Right lung (tissue), 5 donors: Measurements from ENCODE around the gene DYRK1A. TPM values are rescaled to one million over a fixed set of nuclear protein-coding genes. Genes with fewer than 3 reads are reported as not detected.

Source experiments
- DNase-seq, 2 donors: peaks; one replicate each; pipeline ENCODE4 v3.0.0-alpha.2; 2013
- polyA plus RNA-seq, 5 donors: library from polyadenylated mRNA; unstranded; fragments of 120-200 nt; gene quantifications; one replicate each; pipeline versions ENCODE4 v1.2.1 to v1.2.3, GENCODE V29; 2013; ENCODE audit warnings: inconsistent platforms in 1 of 5, low replicate concordance in 1 of 5; ENCODE audit not compliant: insufficient read length in 5 of 5, insufficient read depth in 1 of 5

The DYRK1A gene
- polyA plus RNA-seq, 5 donors, result 48.4 to 70.4 (median 67.2) TPM

DNA sequence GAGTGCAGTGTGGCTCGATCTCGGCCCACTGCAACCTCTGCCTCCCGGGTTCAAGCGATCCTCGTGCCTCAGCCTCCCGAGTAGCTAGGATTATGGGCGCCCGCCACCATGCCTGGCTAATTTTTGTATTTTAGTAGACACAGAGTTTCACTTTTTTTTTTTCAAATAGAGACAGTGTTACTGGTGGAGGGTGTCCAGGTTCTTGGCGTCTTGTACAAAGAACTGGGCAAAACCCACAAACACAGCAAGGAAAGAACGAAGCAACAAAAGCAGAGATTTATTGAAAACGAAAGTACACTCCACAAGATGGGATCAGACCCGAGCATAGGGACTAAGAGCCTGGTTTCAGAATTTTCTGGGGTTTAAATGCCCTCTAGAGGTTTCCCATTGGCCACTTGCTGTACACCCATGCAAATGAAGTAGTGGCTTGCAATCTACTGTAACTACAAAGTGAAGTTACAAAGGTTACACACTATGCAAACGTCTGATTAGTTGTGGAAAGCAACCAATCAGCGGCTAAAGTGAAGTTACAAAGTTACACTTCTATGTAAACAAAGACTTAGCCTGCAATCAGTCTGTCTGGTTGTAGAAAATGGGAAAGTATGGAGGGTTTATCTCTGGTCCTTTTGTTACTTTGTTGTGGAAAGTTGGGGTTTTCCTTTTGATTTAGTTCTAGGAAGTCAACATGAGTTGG lies 199.1 kb downstream of the DYRK1A start:
- no peak for DNase-seq

DNA sequence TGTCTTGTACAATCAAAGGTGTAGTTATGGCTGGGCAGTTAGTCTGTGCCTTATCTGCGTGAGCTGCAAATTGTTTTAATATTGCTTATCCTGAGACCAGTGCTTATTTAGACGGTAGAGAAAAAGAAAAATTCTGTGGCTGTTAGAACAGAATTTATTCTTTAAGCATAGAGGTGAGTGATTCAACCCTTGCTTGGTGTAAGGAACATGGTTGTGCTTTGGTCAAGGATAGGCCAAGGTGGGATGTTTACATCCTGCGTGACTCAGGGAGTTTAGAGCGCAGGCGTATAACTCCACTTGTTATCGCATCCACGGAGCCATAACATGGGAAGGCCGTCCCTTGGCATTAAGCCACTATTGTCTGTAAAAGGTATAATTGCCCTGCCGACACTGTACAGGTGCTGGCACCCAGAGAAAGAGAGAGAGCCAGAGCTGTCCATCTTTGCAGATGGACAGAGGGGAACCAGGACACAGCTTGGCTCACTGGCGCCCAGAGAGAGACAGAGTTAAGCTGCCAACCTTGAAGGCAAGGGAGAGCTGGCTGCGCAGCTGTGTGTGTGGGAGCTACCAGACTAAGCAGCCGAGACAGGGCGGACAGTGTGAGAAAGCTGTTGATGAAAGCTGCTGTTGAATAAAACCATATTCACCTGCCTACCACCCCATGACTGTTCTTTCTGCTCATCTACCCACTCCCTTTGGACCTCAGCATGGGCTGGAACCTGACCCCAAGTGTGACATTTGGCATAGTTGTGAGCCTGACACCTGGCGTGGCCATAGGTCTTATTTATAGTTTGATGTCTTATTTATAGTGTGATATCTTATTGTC lies 200.4 kb downstream of the DYRK1A start:
- no peak for DNase-seq

DNA sequence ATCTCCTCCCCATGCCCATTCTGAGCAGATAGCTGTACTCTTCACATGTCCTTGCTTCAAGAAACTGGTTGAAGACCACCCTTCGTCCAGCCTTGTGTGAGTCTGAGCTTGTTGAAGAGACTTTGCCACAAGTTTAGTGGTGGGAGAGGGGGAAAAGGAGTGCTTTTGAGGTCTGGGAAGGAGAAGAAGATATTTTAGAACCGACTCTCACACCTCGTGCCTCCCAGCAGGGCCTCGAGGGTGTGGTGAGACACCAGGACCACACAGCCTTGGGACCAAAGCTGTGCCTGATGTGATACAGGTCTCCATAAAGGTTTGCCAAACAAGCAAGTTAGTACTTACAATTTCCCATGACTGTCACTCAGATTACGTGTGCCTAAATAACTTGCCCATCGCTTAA lies 201.8 kb downstream of the DYRK1A start:
- no peak for DNase-seq

DNA sequence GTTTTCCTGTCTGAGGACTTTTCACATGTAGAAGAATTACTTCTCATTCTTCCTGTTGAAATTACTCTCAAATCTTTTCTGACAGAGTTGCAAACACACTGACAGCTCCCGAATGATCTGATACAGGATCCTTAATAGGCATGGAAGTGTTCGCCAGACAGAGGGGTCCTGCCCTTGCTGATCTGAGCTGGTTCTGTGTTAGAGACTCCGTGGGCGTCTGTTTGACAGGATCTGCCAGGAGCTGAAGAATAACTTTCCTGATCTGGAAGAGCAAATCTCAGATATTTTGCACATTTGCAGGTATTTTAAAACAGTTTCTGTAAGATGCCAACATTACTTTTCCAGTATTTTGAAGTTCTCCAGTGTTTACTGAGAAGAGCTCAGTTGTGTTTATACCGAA lies 202.3 kb downstream of the DYRK1A start:
- DNase-seq, result no peak

DNA sequence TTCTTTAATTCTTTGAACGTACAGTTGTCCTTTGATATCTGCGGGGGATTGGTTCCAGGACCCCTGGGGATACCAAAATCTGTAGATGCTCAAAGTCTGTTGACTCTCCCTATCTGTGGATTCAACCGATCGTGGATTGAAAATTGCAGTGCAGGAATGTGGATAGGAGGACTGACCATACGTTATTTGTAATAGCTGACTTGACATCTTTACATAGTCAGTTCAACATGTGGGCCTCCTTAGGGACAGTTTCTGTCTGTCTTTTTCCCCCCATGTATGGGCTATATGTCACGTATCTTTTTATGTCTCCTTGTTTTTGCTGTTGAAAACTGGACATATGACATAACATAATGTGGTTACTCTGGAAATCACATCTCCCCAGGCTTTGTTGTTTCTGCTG lies 204.9 kb downstream of the DYRK1A start:
- no peak for DNase-seq

DNA sequence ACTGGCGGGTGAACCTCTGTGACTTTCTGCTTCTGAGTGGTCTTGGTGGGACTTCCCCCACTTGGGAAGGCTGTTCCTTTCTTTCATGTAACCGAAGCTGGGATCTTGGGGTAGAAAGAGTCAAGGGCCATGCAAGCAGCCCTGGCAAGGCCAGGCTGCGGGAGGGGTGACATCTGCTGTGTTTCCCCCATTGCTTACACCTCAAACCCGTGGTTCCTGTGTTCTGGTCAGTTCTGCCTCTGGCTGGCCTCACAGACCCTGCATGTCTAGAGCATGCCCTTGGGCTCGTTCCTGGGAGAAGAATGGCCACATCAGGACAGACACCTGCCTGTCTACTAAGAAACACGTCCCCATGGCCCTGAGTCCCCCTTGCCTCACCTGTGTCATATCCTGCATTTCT lies 207.7 kb downstream of the DYRK1A start:
- DNase-seq, result no peak

DNA sequence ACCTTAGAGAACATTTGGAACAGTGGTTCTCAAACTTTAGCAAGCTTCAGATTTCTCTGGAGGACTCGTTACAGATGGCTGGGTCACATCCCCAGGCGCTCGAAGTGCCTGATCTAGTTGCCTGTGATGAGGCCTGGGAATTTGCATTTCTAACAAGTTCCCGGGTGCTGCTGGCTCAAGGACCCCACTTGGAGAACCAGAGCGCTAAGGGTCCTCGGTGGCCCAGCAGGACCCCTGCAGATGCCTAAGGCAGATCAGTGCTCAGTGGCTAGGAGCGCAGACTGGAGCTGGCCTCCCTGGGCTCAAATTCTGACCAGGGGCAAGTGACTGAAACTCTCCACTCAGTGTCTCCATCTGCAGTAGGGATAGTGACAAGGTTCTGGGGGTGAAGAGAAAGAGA lies 208.2 kb downstream of the DYRK1A start:
- no peak for DNase-seq

DNA sequence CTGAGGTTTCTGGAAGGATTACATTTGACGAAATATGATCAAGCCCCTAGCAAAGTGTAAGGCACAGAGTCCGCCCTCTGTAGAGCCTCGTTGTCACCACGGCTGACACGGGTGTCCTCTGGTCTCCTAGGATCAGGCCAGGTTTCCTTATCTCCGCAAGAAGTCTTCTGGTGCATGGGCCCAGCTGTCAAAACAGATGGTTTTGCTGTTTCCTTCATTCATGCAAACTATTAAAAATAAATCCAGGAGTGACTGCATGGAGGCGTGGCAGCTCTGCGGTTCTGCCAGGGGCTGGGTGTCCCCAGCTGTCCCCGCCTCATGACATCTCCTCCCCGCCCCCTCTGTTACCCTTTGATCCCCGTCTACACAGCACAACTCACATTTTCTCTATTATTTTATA lies 209.0 kb downstream of the DYRK1A start:
- no peak for DNase-seq

Other genes starting within 250 kb of the DYRK1A start
- 10 to 100 TPM; 33.1 to 43.4 (median 40.2) TPM for gene VPS26C, start 99.4 kb upstream of the DYRK1A start, polyA plus RNA-seq